Fibroblast of skin of left biceps (primary cell): ENCODE results near the gene C2orf49.
A peak's percentile ranks its signal among the peaks of the same experiment; 100 is the strongest.

Experiments
- DNase-seq, 2 experiments: peaks; one replicate each; pipeline ENCODE4 v3.0.0-alpha.2; 2013; ENCODE audit warnings: low read depth in 2 of 2

C2orf49 gene

GRCh38 chr2:105337122-105338019 lies at the start of gene C2orf49:
TSS of gene C2orf49 (plus strand) at chr2:105337540. CDS start at chr2:105337588, 48 bp downstream.
- DNase-seq, result peak; percentile 60 to 64

GRCh38 chr2:105287692-105288091 lies 49.6 kb upstream of the C2orf49 start:
- no peak for DNase-seq

GRCh38 chr2:105288133-105288532 lies 49.2 kb upstream of the C2orf49 start:
- no peak for DNase-seq

GRCh38 chr2:105290981-105291660 lies 46.2 kb upstream of the C2orf49 start:
- DNase-seq, result no peak

- DNase-seq, result no peak
Measured at GRCh38 chr2:105291981-105292380, 45.4 kb upstream of the C2orf49 start.

- no peak for DNase-seq
Measured at GRCh38 chr2:105294046-105294445, 43.3 kb upstream of the C2orf49 start.

GRCh38 chr2:105294844-105295481 lies 42.4 kb upstream of the C2orf49 start:
- DNase-seq, result peak; percentile 24 to 45

- DNase-seq, result no peak
Measured at GRCh38 chr2:105296017-105296611, 41.2 kb upstream of the C2orf49 start.

- no peak for DNase-seq
Measured at GRCh38 chr2:105297216-105297615, 40.1 kb upstream of the C2orf49 start.

GRCh38 chr2:105298017-105298416 lies 39.3 kb upstream of the C2orf49 start:
- no peak for DNase-seq

GRCh38 chr2:105299290-105299689 lies 38.0 kb upstream of the C2orf49 start:
- DNase-seq, result no peak

GRCh38 chr2:105301646-105302045 lies 35.7 kb upstream of the C2orf49 start:
- DNase-seq, result no peak

- no peak for DNase-seq
Measured at GRCh38 chr2:105307146-105307545, 30.2 kb upstream of the C2orf49 start.

- DNase-seq, result no peak
Measured at GRCh38 chr2:105307550-105307949, 29.8 kb upstream of the C2orf49 start.

- no peak for DNase-seq
Measured at GRCh38 chr2:105307962-105308361, 29.4 kb upstream of the C2orf49 start.

GRCh38 chr2:105308382-105309146 lies 28.8 kb upstream of the C2orf49 start:
- DNase-seq, result no peak

GRCh38 chr2:105309147-105309545 lies 28.2 kb upstream of the C2orf49 start:
- DNase-seq, result no peak

GRCh38 chr2:105313877-105314276 lies 23.5 kb upstream of the C2orf49 start:
- DNase-seq, result no peak

GRCh38 chr2:105315314-105315713 lies 22.0 kb upstream of the C2orf49 start:
- no peak for DNase-seq

GRCh38 chr2:105317937-105318336 lies 19.4 kb upstream of the C2orf49 start:
- no peak for DNase-seq

GRCh38 chr2:105320651-105321215 lies 16.6 kb upstream of the C2orf49 start:
- no peak for DNase-seq
